GM12801 (cell line): ENCODE data around the gene RAD51B.

ENCODE experiments used
- CTCF ChIP-seq: IDR thresholded peaks from one replicate; pipeline ENCODE4 v1.5.1; 2011; ENCODE audit warnings: control low read depth; ENCODE audit not compliant: insufficient read length; ENCODE audit errors: extremely low read depth

The RAD51B gene

GRCh38 chr14:68379510-68380328 lies 560.1 kb downstream of the RAD51B start:
- no peak for TF ChIP-seq CTCF

GRCh38 chr14:68380329-68380741 lies 560.8 kb downstream of the RAD51B start:
- TF ChIP-seq CTCF: no peak

GRCh38 chr14:68384335-68384734 lies 564.8 kb downstream of the RAD51B start:
- TF ChIP-seq CTCF: no peak

GRCh38 chr14:68384881-68385280 lies 565.3 kb downstream of the RAD51B start:
- TF ChIP-seq CTCF: no peak

GRCh38 chr14:68386446-68386845 lies 566.9 kb downstream of the RAD51B start:
- TF ChIP-seq CTCF: no peak

- TF ChIP-seq CTCF: no peak
These were observed 567.6 kb downstream of the RAD51B start for GRCh38 chr14:68386950-68387779.

- TF ChIP-seq CTCF: no peak
These were observed 570.4 kb downstream of the RAD51B start for GRCh38 chr14:68389943-68390342.
